Adrenal gland (tissue), 5 donors: ENCODE results near the gene FGF14.

Experiments
- CTCF ChIP-seq, 6 experiments: fragments of 450-650 bp in 4 of 6; fragments of 200-600 bp in 2 of 6; sonication (generic) in 1 of 6; IDR thresholded peaks; 1 replicate in 5 of 6; 2 replicates in 1 of 6; pipeline versions ENCODE4 v1.5.1 to v1.8.0; 2016 to 2021; ENCODE audit warnings: antibody characterized with exemption in 6 of 6, mild to moderate bottlenecking in 2 of 6, moderate library complexity in 1 of 6
- POLR2A ChIP-seq, 2 donors: fragments of 450-650 bp; IDR thresholded peaks; one replicate each; pipeline ENCODE4 v1.6.1; 2017; ENCODE audit warnings: antibody characterized with exemption in 2 of 2, mild to moderate bottlenecking in 2 of 2, moderate library complexity in 1 of 2
- donor health status: DM: no; HTN: no; CAD: no.

GRCh38 chr13:102177431-102177830, 224.4 kb downstream of the FGF14 start:
- no peak for TF ChIP-seq CTCF (IDR thresholded peaks at IDR 0.05)
- no peak for TF ChIP-seq POLR2A (IDR thresholded peaks at IDR 0.05)
